Thymus (tissue), 11 donors: Measurements from ENCODE around the gene AP5B1. TPM values are rescaled to one million over a fixed set of nuclear protein-coding genes. Genes with fewer than 3 reads are reported as not detected.
A peak's percentile ranks its signal among the peaks of the same experiment; 100 is the strongest.
"Not testable (repeated sequence)": the region's sequence is repeated elsewhere in the genome, so short reads cannot be mapped to it uniquely, and the experiment has no call there.

Experiments used
- DNase-seq, 9 donors: peaks; one replicate each; pipeline ENCODE4 v3.0.0-alpha.2; 2013; ENCODE audit warnings: low spot score in 9 of 9, low read depth in 6 of 9, missing footprints in 1 of 9
- H3K27ac ChIP-seq, 2 donors: one replicate each; pipeline ENCODE4 v1.5.1; 2013; ENCODE audit warnings: control low read depth in 1 of 2, low read depth in 1 of 2, low read length in 1 of 2, mild to moderate bottlenecking in 1 of 2, moderate library complexity in 1 of 2
- H3K27me3 ChIP-seq, 2 donors: one replicate each; pipeline ENCODE4 v1.5.1; 2013; ENCODE audit warnings: low read length in 1 of 2; ENCODE audit not compliant: control insufficient read depth in 2 of 2, insufficient read depth in 1 of 2
- H3K36me3 ChIP-seq, 2 donors: one replicate each; pipeline ENCODE4 v1.5.1; 2013; ENCODE audit warnings: low read length in 1 of 2, mild to moderate bottlenecking in 1 of 2, moderate library complexity in 1 of 2; ENCODE audit not compliant: control insufficient read depth in 2 of 2, insufficient read depth in 2 of 2
- H3K4me1 ChIP-seq, 2 donors: one replicate each; pipeline ENCODE4 v1.5.1; 2013; ENCODE audit warnings: low read length in 2 of 2; ENCODE audit not compliant: control insufficient read depth in 2 of 2, insufficient read depth in 2 of 2
- H3K4me3 ChIP-seq, 2 donors: one replicate each; pipeline ENCODE4 v1.5.1; 2013; ENCODE audit warnings: low read length in 2 of 2, control low read depth in 1 of 2, mild to moderate bottlenecking in 1 of 2
- H3K9me3 ChIP-seq, 2 donors: one replicate each; pipeline ENCODE4 v1.5.1; 2013; ENCODE audit warnings: low read length in 1 of 2, mild to moderate bottlenecking in 1 of 2; ENCODE audit not compliant: control insufficient read depth in 2 of 2, insufficient read depth in 1 of 2
- WGBS: extraction: QIAGEN DNeasy Blood & Tissue Kit; methylation state at CpG from one replicate; pipeline ENCODE4 v1.1.7; 2013; 5-methylcytosine and 5-hydroxymethylcytosine counted together
- polyA plus RNA-seq: library from polyadenylated mRNA; stranded (reverse); fragments of 200-250 nt; gene quantifications from one replicate; pipeline ENCODE4 v1.2.3, GENCODE V29; 2013
- total RNA-seq: library from RNA; stranded (reverse); fragments of 120-200 nt; gene quantifications from one replicate; pipeline ENCODE4 v1.2.4, GENCODE V29; 2013
- donor health status: healthy.

Gene AP5B1
- total and polyA plus RNA-seq, 2 donors: 5.3 to 7.6 TPM

DNA sequence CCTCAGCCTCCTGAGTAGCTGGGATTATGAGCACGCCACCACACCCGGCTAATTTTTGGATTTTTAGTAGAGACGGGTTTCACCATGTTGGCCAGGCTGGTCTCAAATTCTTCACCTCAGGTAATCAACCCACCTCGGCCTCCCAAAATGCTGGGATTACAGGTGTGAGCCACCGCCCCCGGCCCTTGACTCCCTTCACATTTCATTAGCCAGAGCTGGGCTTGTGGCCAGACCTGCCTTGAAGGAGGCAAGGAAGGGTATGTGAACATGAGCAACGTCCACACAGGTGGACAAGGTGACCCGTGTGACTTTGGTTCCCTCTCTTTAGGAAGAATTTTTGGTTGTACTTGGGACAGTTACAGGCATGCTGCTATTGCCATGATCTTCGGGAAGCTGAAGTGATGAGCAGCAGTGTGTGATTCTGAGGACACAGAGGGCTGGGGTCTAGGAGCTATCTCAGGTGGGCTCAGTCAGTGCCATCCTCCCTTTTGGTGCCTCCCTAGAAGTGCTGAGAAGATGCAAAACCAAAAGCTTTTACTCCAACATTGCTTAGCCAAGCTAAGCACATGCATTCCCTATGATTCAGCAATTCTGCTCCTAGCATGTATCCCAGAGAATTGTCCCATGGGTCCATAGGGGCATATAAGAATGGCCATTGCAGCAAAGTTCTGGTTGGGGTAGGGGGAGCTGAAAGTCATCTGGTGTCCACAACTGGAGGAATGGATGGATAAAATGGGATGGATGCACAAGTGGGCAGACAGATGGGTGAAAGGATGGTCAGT lies 6.1 kb downstream of the AP5B1 start:
- no peak overlapping the region for H3K4me3 ChIP-seq
- peak overlapping the region in 1 of 2 donors; percentile 9 for H3K27ac ChIP-seq
- H3K4me1 ChIP-seq: peaks cover 6 to 7% of the 10 kb centered on the region in 2 donors
- 97% methylated on average over 9 of the region's 9 CpGs for WGBS
- peaks cover 27 to 33% of the 10 kb centered on the region in 2 donors for H3K36me3 ChIP-seq
- H3K9me3 ChIP-seq: no peaks in the 10 kb centered on the region
- no peak for DNase-seq
- H3K27me3 ChIP-seq: no peaks in the 10 kb centered on the region

GRCh38 chr11:65773784-65774411 lies 6.9 kb downstream of the AP5B1 start:
- no peak for DNase-seq
- H3K9me3 ChIP-seq: no peaks in the 10 kb centered on the region
- H3K27ac ChIP-seq: no peak overlapping the region
- no peaks in the 10 kb centered on the region for H3K27me3 ChIP-seq
- 82% methylated on average over 8 of the region's 8 CpGs for WGBS
- peaks cover 20 to 26% of the 10 kb centered on the region in 2 donors for H3K36me3 ChIP-seq
- no peak overlapping the region for H3K4me3 ChIP-seq
- H3K4me1 ChIP-seq: no peaks in the 10 kb centered on the region

GRCh38 chr11:65771589-65772112 lies 9.1 kb downstream of the AP5B1 start:
- DNase-seq: no peak
- WGBS: 82% methylated on average over 6 of the region's 6 CpGs
- peaks cover 4 to 7% of the 10 kb centered on the region in 2 donors for H3K36me3 ChIP-seq
- H3K27ac ChIP-seq: no peak overlapping the region
- H3K27me3 ChIP-seq: peaks cover 0 to 3% of the 10 kb centered on the region in 2 donors
- no peaks in the 10 kb centered on the region for H3K4me1 ChIP-seq
- H3K9me3 ChIP-seq: no peaks in the 10 kb centered on the region
- no peak overlapping the region for H3K4me3 ChIP-seq

DNA sequence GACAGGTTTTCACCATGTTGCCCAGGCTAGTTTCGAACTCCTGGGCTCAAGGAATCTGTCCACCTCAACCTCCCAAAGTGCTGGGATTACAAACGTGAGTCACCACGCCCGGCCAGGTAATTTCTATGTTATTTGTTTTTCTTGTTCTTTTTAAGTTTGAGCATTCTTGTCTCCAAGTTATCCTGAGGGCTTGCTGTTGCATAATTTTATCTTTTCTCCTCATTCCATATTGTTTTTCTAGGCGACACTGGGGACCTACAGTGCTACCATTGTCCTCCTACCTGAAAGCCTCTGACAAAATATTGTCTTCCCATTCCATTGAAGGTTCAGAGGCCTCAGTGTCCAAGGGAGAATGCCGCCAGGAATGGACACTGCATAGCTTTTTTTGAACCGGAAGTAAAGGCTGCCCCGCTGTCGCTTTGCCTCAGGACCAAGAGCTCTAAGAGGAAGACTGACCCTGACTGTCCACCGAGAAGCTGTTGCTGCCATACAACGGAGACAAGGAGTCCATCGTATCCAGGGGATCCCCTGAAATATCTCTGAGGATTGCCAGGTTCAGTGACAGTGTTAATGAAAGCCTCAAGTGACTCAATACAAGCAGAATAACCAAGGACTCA lies 9.7 kb downstream of the AP5B1 start:
- 96% methylated on average over 12 of the region's 12 CpGs for WGBS
- Histone ChIP-seq H3K27ac (no peak overlapping the region), H3K27me3 (peaks cover 0 to 3% of the 10 kb centered on the region in 2 donors), H3K9me3 (no peaks in the 10 kb centered on the region), H3K4me1 (no peaks in the 10 kb centered on the region), H3K4me3 (no peak overlapping the region), H3K36me3 (peaks cover 0 to 4% of the 10 kb centered on the region in 2 donors)
- no peak for DNase-seq

- H3K36me3 ChIP-seq, H3K9me3 ChIP-seq, DNase-seq, H3K27me3 ChIP-seq, H3K4me3 ChIP-seq, H3K27ac ChIP-seq, H3K4me1 ChIP-seq: not testable (repeated sequence)
- 93% methylated on average over 5 of the region's 5 CpGs for WGBS
These were observed 13.0 kb downstream of the AP5B1 start for GRCh38 chr11:65767806-65768205.

DNA sequence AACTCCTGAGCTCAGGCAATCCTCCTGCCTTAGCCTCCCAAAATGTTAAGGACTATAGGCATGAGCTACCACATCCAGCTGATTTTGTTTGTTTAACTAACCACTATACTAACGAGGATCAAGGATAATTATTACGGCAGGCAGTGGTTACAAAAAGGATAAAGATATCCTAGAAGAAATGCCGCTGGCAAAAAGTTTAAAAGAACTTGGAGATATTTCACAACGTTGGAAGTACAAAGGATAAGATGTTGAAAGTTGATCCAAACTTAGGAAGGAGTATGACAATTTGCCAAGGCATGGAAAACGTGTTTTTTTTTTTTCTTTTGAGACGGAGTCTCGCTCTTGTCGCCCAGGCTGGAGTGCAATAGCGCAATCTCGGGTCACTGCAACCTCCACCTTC lies 13.4 kb downstream of the AP5B1 start:
- Histone ChIP-seq H3K4me1 (no peaks in the 10 kb centered on the region), H3K4me3 (no peak overlapping the region), H3K36me3 (no peaks in the 10 kb centered on the region), H3K27me3 (peaks cover 0 to 3% of the 10 kb centered on the region in 2 donors), H3K9me3 (no peaks in the 10 kb centered on the region), H3K27ac (no peak overlapping the region)
- DNase-seq: no peak
- WGBS: 96% methylated on average over 10 of the region's 10 CpGs

DNA sequence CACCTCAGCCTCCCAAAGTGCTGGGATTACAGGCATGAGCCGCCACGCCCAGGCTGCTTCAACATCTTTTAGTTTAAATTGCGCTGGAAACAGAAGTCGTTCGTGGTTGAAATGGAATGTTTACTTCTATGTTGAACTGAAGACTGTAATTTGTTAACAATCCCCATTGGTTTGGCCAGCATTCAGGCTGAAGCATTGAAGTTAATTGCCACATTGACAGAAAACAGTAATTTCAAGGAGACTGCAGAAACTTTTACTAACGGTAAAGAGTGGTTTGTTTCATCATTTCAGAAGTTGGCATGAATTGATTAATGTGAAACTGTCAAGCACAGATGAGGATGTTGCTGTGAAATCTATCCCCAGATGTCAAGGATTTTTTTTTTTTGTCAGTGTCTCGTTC lies 14.2 kb downstream of the AP5B1 start:
- peaks cover 0 to 3% of the 10 kb centered on the region in 2 donors for H3K27me3 ChIP-seq

DNA sequence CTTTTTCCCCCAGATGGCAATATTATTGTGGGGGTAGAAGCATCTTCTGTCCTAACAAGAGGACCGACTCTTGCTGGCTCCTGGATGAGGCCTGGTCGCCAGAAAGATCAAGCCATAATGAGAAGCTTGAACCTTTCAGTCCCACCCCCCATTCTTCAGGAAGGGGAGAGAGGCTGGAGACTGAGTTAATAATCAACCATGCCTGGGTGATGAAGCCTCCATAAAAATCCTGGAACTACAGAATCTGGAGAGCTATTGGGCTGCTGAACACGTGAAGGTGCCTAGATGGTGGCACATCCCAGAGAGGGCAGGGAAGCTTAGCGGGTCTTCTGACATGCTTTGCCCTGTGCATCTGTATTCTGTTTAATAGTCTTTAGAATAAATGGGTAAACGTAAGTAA lies 16.3 kb downstream of the AP5B1 start:
- 95% methylated on average over 5 of the region's 5 CpGs for WGBS
- DNase-seq: no peak
- Histone ChIP-seq H3K27me3 (peaks cover 0 to 10% of the 10 kb centered on the region in 2 donors), H3K4me1 (no peaks in the 10 kb centered on the region), H3K27ac (no peak overlapping the region), H3K4me3 (no peak overlapping the region), H3K36me3 (no peaks in the 10 kb centered on the region), H3K9me3 (no peaks in the 10 kb centered on the region)

More for the DNA sequence above, 14.2 kb downstream of the AP5B1 start:
- H3K36me3 ChIP-seq: no peaks in the 10 kb centered on the region
- H3K4me1 ChIP-seq: no peaks in the 10 kb centered on the region
- no peak for DNase-seq
- WGBS: 72% methylated on average over 7 of the region's 7 CpGs
- no peak overlapping the region for H3K27ac ChIP-seq
- H3K4me3 ChIP-seq: no peak overlapping the region
- no peaks in the 10 kb centered on the region for H3K9me3 ChIP-seq

DNA sequence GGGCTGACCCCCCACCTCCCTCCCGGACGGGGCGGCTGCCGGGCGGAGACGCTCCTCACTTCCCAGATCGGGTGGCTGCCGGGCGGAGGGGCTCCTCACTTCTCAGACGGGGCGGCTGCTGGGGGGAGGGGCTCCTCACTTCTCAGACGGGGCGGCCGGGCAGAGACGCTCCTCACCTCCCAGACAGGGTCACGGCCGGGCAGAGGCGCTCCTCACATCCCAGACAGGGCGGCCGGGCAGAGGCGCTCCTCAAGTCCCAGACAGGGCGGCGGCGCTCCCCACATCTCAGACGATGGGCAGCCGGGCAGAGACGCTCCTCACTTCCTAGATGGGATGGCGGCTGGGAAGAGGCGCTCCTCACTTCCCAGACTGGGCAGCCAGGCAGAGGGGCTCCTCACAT lies 18.0 kb downstream of the AP5B1 start:
- 89% methylated on average over 22 of the region's 29 CpGs for WGBS

More for the DNA sequence above, 18.0 kb downstream of the AP5B1 start:
- H3K27me3 ChIP-seq, H3K36me3 ChIP-seq, H3K4me1 ChIP-seq, H3K4me3 ChIP-seq, H3K9me3 ChIP-seq, H3K27ac ChIP-seq, DNase-seq: not testable (repeated sequence)
